Osteocyte (in vitro differentiated cells): ENCODE measurements around the gene PPP3CA. TPM values are rescaled to one million over a fixed set of nuclear protein-coding genes. Genes with fewer than 3 reads are reported as not detected.

Source experiments
- DNase-seq: peaks from one replicate; pipeline ENCODE4 v3.0.0; 2021; ENCODE audit warnings: mixed read lengths; ENCODE audit not compliant: unreplicated experiment; ENCODE audit errors: extremely low spot score
- H3K27ac Mint-ChIP-seq: one replicate; pipeline ENCODE4 v1.8.0; 2021; ENCODE audit warnings: mild to moderate bottlenecking, mixed read lengths; ENCODE audit not compliant: unreplicated experiment
- H3K27me3 Mint-ChIP-seq: one replicate; pipeline ENCODE4 v1.8.0; 2021; ENCODE audit warnings: mixed read lengths; ENCODE audit not compliant: unreplicated experiment
- H3K36me3 Mint-ChIP-seq: one replicate; pipeline ENCODE4 v1.8.0; 2021; ENCODE audit warnings: mixed read lengths; ENCODE audit not compliant: unreplicated experiment
- H3K4me1 Mint-ChIP-seq: one replicate; pipeline ENCODE4 v1.8.0; 2021; ENCODE audit warnings: mixed read lengths; ENCODE audit not compliant: unreplicated experiment
- H3K4me3 Mint-ChIP-seq: one replicate; pipeline ENCODE4 v1.8.0; 2021; ENCODE audit warnings: mild to moderate bottlenecking, moderate library complexity, mixed read lengths; ENCODE audit not compliant: unreplicated experiment
- H3K9me3 Mint-ChIP-seq: one replicate; pipeline ENCODE4 v1.8.0; 2021; ENCODE audit warnings: mixed read lengths; ENCODE audit not compliant: unreplicated experiment
- CTCF ChIP-seq: fragments of 200-600 bp; sonication (generic); IDR thresholded peaks from 2 replicates; pipeline ENCODE4 v1.5.0; 2021; ENCODE audit warnings: antibody characterized with exemption, mild to moderate bottlenecking, moderate library complexity
- total RNA-seq: library from RNA; stranded (reverse); gene quantifications from 2 replicates; pipeline ENCODE4 v1.2.1, GENCODE V29; 2021

PPP3CA gene
- total RNA-seq, 1 donor from 2014 or later, result 40.5 TPM

GRCh38 chr4:101332424-101332823 lies 14.9 kb downstream of the PPP3CA start:
- H3K9me3 Mint-ChIP-seq, result no peaks in the 10 kb centered on the region
- H3K27me3 Mint-ChIP-seq, result no peaks in the 10 kb centered on the region
- H3K4me1 Mint-ChIP-seq, result peaks cover 20% of the 10 kb centered on the region
- TF ChIP-seq CTCF, result no peak
- H3K27ac Mint-ChIP-seq, result no peak overlapping the region
- H3K36me3 Mint-ChIP-seq, result peaks cover 2% of the 10 kb centered on the region
- no peak overlapping the region for H3K4me3 Mint-ChIP-seq
- no peak for DNase-seq

GRCh38 chr4:101331017-101331416 lies 16.3 kb downstream of the PPP3CA start:
- no peak overlapping the region for H3K4me3 Mint-ChIP-seq

GRCh38 chr4:101329592-101329991 lies 17.7 kb downstream of the PPP3CA start:
- Mint-ChIP-seq H3K27ac (no peak overlapping the region), H3K4me1 (peaks cover 20% of the 10 kb centered on the region), H3K9me3 (no peaks in the 10 kb centered on the region), H3K27me3 (no peaks in the 10 kb centered on the region), H3K36me3 (no peaks in the 10 kb centered on the region), H3K4me3 (no peak overlapping the region)
- TF ChIP-seq CTCF, result no peak
- no peak for DNase-seq

More at GRCh38 chr4:101331017-101331416, 16.3 kb downstream of the PPP3CA start:
- no peaks in the 10 kb centered on the region for H3K27me3 Mint-ChIP-seq
- TF ChIP-seq CTCF, result no peak
- H3K27ac Mint-ChIP-seq, result no peak overlapping the region
- DNase-seq, result no peak
- no peaks in the 10 kb centered on the region for H3K9me3 Mint-ChIP-seq
- H3K4me1 Mint-ChIP-seq, result peaks cover 25% of the 10 kb centered on the region
- no peaks in the 10 kb centered on the region for H3K36me3 Mint-ChIP-seq

GRCh38 chr4:101328063-101328602 lies 19.2 kb downstream of the PPP3CA start:
- no peak for DNase-seq
- H3K4me3 Mint-ChIP-seq, result no peak overlapping the region
- no peaks in the 10 kb centered on the region for H3K27me3 Mint-ChIP-seq
- TF ChIP-seq CTCF, result no peak
- H3K36me3 Mint-ChIP-seq, result no peaks in the 10 kb centered on the region
- peak overlapping the region; percentile 58 for H3K27ac Mint-ChIP-seq
- H3K9me3 Mint-ChIP-seq, result no peaks in the 10 kb centered on the region
- H3K4me1 Mint-ChIP-seq, result peaks cover 20% of the 10 kb centered on the region

GRCh38 chr4:101326576-101326975 lies 20.8 kb downstream of the PPP3CA start:
- TF ChIP-seq CTCF, result no peak
- no peak for DNase-seq
- Mint-ChIP-seq H3K27ac (no peak overlapping the region), H3K27me3 (no peaks in the 10 kb centered on the region), H3K36me3 (no peaks in the 10 kb centered on the region), H3K4me3 (no peak overlapping the region), H3K9me3 (no peaks in the 10 kb centered on the region), H3K4me1 (peaks cover 29% of the 10 kb centered on the region)
